Lung (tissue), 12 donors: ENCODE data around the gene GNAI1. TPM values are rescaled to one million over a fixed set of nuclear protein-coding genes. Genes with fewer than 3 reads are reported as not detected.

ENCODE experiments used
- ATAC-seq: fragments of 200-7000 bp; cut with Tn5 transposase; one replicate; pipeline ENCODE4 v1.9.1; 2020; ENCODE audit warnings: moderate number of reproducible peaks; ENCODE audit not compliant: insufficient read depth, low FRiP score
- DNase-seq, 3 donors: peaks; one replicate each; pipeline ENCODE4 v3.0.0-alpha.2; 2013 to 2017
- H3K27ac ChIP-seq, 2 donors: one replicate each; pipeline ENCODE4 v1.5.1; 2013; ENCODE audit warnings: mild to moderate bottlenecking in 2 of 2, moderate library complexity in 2 of 2, control low read depth in 1 of 2, inconsistent platforms in 1 of 2, low read depth in 1 of 2, low read length in 1 of 2
- H3K27me3 ChIP-seq, 3 donors: one replicate each; pipeline ENCODE4 v1.5.1; 2013; ENCODE audit warnings: low read length in 2 of 3; ENCODE audit not compliant: control insufficient read depth in 3 of 3, insufficient read depth in 3 of 3
- H3K36me3 ChIP-seq, 4 donors: one replicate each; pipeline ENCODE4 v1.5.1; 2013; ENCODE audit warnings: low read length in 4 of 4, mild to moderate bottlenecking in 1 of 4, moderate library complexity in 1 of 4; ENCODE audit not compliant: control insufficient read depth in 4 of 4, insufficient read depth in 4 of 4
- H3K4me1 ChIP-seq, 5 donors: one replicate each; pipeline ENCODE4 v1.5.1; 2013; ENCODE audit warnings: low read length in 5 of 5, mild to moderate bottlenecking in 2 of 5, moderate library complexity in 1 of 5; ENCODE audit not compliant: control insufficient read depth in 5 of 5, insufficient read depth in 5 of 5
- H3K4me3 ChIP-seq: one replicate; pipeline ENCODE4 v1.5.1; 2013; ENCODE audit warnings: mild to moderate bottlenecking, control low read depth, moderate library complexity
- H3K9ac ChIP-seq, 2 donors: one replicate each; pipeline ENCODE4 v1.5.1; 2013; ENCODE audit warnings: low read length in 2 of 2, control low read depth in 1 of 2; ENCODE audit not compliant: insufficient read depth in 1 of 2
- H3K9me3 ChIP-seq, 4 donors: one replicate each; pipeline ENCODE4 v1.5.1; 2013; ENCODE audit warnings: low read length in 3 of 4, mild to moderate bottlenecking in 1 of 4, moderate library complexity in 1 of 4; ENCODE audit not compliant: control insufficient read depth in 4 of 4, insufficient read depth in 3 of 4
- CTCF ChIP-seq: IDR thresholded peaks from 2 replicates; pipeline ENCODE4 v1.5.1; 2012; ENCODE audit warnings: mild to moderate bottlenecking; ENCODE audit errors: control extremely low read depth, extremely low read depth
- WGBS, 2 donors: extraction: QIAGEN DNeasy Blood & Tissue Kit; methylation state at CpG; one replicate each; pipeline ENCODE4 v1.1.7; 2013; 5-methylcytosine and 5-hydroxymethylcytosine counted together
- polyA plus RNA-seq, 2 donors: library from polyadenylated mRNA; stranded (reverse); fragments of 200-250 nt; gene quantifications; one replicate each; pipeline ENCODE4 v1.2.1, GENCODE V29; 2013
- total RNA-seq, 2 donors: library from RNA; depleted of rRNA in 1 of 2; stranded (reverse); fragments of >200 nt in 1 of 2; gene quantifications; one replicate each; pipeline ENCODE4 v1.2.1, GENCODE V29; 2014 to 2021
- donor health status: control.
- donor health status: control.
- donor health status: Bipolar disorder and iron deficiency.
- donor health status: healthy.
- donor health status: DM: yes; HTN: yes; CAD: no.

GNAI1 gene
- total and polyA plus RNA-seq, 4 donors: 10.4 to 155 (median 20.2) TPM

DNA sequence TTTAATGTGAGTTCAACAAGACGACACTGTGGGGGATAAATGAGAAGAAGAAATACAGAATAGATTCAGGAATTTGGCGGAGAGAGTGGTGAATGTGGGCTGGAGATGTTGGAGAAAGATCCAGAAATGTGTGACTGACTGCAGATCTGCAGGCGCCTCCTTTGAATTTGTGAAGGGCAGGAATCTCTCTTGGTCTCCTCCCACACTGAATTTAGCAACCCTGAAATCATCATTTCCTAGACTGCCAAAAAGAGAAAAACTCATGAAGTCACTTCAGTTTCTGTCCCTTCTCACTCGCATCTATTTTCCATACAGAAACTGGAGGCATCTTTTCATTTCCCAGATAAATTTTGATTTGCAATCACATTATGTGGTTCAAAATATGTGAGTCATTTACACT is 128.7 kb downstream of the GNAI1 start:
- no peaks in the 10 kb centered on the region for H3K4me1 ChIP-seq
- H3K9ac ChIP-seq: no peak overlapping the region
- 74 to 87% methylated on average over 4 of the region's 4 CpGs for WGBS, 2 donors
- no peak for ATAC-seq
- TF ChIP-seq CTCF: no peak
- H3K27me3 ChIP-seq: no peaks in the 10 kb centered on the region
- H3K4me3 ChIP-seq: no peak overlapping the region
- peak; percentile 20 to 63 (median 47) for DNase-seq
- no peak overlapping the region for H3K27ac ChIP-seq
- H3K9me3 ChIP-seq: no peaks in the 10 kb centered on the region
- no peaks in the 10 kb centered on the region for H3K36me3 ChIP-seq

GRCh38 chr7:80263821-80264220 is 129.2 kb downstream of the GNAI1 start:
- no peak overlapping the region for H3K4me3 ChIP-seq
- no peak for TF ChIP-seq CTCF
- no peaks in the 10 kb centered on the region for H3K4me1 ChIP-seq
- H3K27ac ChIP-seq: no peak overlapping the region
- H3K27me3 ChIP-seq: no peaks in the 10 kb centered on the region
- DNase-seq (no peak), ATAC-seq (no peak)
- H3K9ac ChIP-seq: no peak overlapping the region
- no peaks in the 10 kb centered on the region for H3K36me3 ChIP-seq
- 85 to 94% methylated on average over 2 of the region's 2 CpGs for WGBS, 2 donors
- H3K9me3 ChIP-seq: no peaks in the 10 kb centered on the region

DNA sequence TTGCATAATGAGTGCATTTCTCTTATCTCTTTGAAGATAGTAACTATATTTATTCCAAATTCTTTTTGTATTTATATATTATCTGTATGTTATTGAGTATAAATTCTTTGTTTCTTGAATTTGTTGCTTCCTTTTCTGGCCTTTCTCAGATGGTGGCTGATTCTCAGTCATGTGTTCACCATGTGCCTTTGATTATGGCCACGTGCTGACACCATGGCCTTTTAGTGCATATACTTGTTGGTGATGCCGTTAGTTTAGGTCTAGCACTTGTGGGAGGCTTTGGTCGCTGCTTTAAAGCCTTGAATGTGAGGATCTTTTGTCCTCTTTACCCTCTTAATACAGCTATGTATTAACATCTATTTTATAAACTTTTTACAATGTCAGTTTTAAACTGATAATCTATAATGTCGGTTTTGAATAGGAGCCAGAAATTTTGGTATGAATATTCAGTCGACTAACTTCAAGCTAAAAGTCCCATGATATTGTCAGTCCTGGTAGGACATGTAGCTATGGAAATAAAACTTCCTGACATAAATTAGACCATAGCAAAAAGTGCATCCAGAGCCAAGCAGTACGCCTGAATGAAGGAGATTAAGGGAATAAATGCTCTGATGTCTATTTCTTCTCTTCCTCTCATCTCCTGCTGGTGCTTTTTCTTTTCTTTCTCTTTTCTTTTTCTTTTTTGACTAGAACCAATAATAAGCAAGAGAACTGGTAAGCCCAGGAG is 130.3 kb downstream of the GNAI1 start:
- Histone ChIP-seq H3K9ac (no peak overlapping the region), H3K36me3 (no peaks in the 10 kb centered on the region), H3K27me3 (no peaks in the 10 kb centered on the region), H3K4me1 (no peaks in the 10 kb centered on the region), H3K27ac (no peak overlapping the region), H3K4me3 (no peak overlapping the region), H3K9me3 (no peaks in the 10 kb centered on the region)
- DNase-seq: peak in 1 of 3 donors; percentile 31
- ATAC-seq: no peak
- no peak for TF ChIP-seq CTCF
- 59 to 70% methylated on average over 6 of the region's 6 CpGs for WGBS, 2 donors
